Activated T-cell treated with anti-CD3 and anti-CD28 coated beads for 4 hours (primary cell): ENCODE measurements around the gene LYZL2.
"Not testable (repeated sequence)": the region's sequence is repeated elsewhere in the genome, so short reads cannot be mapped to it uniquely, and the experiment has no call there.

ENCODE experiments used
- DNase-seq: peaks from one replicate; pipeline ENCODE4 v3.0.0-alpha.2; 2020

LYZL2 gene

DNA sequence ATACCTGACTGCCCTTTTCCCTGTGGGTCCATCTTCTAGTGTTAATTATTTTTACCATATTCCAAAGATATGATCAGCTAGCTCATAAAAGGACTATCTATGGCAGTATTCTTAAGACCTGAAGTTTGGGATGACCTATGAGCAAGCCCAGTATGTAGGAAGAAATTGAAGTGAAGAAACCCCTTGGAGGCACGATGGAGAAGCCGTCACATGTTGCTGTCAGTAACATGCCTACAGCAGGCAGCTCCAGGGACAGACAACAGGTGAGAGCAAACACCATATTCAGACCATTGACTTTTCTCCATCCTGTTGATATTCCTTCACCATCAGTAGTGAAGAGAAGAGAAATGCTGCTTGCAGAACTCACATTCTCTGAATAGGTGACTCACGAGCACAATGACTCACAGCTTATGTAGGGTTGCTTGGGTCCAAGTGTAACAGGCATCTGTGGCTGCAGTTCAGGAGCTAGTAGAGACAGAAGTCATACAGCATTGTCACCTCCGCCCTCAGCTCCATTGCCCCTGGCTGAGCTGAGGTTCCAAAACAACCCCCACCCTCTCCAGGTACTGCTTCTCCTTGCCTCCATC lies 8.4 kb upstream of the LYZL2 start:
- DNase-seq: no peak

DNA sequence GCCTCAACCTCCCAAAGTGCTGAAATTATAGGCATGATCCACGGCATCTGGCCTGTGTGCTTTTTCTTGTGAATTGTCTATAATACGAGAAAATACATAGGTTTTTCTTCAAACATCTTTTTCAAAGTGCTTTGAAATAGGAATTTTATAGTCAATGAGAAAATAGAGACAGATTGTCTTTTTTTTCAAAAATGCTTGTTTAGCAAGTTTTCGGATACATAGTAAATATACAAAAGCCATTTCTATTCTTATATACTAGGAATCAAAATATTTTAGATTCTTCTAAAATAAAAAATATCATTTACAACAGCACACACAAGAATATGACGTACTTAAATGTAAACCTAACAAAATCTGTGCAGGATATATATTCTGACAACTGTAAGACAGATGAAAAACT lies 1.6 kb upstream of the LYZL2 start:
- DNase-seq: no peak

DNA sequence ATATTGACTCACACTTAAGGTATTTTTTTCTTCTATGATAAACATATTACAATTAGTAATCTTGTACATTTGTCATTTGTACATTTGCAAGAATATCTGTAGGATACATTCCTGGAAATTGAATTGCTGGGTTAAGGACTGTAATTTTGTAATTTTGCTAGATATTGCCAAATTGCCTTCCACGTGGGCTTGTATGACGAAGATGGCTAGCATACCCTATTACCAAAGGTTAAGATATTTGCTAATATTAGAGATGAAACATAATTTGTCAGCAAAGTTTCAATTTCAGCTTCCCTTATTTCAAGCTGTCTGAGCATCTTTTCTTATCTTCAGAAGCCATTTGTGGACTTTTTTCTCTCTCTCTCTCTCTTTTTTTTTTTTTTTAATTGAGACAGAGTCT lies 1.0 kb upstream of the LYZL2 start:
- no peak for DNase-seq

DNA sequence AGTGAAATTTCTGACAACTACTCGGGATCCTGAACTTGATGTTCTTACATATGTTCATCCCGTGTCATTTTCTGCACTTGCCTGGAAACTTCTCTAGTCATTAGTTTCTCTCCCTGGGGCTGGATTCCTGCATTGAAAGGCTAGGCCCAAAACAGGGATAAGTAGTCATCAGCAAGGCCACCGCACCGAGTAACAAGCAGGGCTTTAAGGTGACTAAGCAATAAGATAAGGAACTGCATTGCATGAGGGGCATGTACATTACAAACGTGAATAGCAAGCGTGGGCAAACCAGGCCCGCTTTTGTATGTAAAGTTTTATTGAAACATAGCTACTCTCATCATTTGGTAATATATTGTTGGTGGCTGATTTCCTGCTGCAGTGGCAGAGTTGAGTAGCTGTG lies 977 bp downstream of the LYZL2 start:
- not testable (repeated sequence) for DNase-seq

DNA sequence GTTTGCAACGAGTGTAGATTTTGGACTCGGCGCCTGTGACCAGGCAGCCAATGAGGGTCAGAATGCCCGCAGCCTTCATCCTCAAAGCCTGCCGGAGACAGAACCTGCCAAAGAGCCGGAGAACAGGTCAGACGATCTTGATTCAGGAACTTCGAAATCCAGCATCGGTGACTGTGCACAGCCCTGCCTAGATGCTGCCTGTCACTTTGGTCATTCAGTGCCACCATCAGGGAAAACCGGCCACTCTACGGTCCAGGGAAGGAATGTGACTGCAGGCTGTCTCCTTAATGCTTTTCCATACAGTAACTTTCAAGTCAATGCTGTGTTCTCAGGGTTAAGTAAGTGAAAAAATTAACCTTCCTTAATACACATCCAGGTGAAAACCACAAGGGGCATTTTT lies 2.7 kb downstream of the LYZL2 start:
- not testable (repeated sequence) for DNase-seq

DNA sequence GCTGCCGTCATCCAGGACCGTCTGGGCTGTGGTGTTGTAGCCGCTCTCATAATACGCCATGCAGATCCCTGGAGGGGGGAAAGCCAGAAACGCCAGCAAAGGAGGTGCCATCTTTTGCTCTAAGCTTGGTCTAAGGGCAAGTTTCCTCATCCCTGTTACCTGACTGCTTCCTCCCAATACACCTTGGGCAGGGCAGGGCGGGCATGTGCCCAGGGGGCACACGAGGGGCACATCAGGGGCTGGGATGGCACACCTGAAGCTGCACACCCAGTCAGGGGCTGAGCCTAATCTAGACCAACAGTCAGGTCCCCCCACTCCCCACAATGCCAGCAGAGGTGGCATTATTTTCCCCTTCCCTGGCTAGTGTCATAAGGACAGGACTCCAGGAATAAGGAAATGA lies 3.4 kb downstream of the LYZL2 start:
- not testable (repeated sequence) for DNase-seq

DNA sequence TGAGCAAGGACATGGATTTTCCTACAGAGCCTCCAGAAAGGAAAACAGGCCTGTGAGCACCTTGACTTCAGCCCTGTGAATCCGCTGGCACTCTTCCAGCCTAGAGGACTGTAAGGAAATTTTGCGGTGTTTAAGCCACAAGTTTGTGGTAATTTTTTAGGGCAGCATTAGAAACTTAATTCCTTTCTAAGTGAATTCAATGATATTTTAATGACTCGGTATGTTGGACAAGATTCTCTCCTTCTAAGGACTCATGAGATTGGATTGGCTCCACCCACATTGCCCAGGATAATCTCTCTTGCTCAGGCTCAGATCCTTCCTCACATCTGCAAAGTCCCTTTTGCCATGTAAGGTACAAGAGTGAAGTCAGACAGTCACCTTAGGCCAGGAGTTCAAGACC lies 4.5 kb downstream of the LYZL2 start:
- DNase-seq: no peak

DNA sequence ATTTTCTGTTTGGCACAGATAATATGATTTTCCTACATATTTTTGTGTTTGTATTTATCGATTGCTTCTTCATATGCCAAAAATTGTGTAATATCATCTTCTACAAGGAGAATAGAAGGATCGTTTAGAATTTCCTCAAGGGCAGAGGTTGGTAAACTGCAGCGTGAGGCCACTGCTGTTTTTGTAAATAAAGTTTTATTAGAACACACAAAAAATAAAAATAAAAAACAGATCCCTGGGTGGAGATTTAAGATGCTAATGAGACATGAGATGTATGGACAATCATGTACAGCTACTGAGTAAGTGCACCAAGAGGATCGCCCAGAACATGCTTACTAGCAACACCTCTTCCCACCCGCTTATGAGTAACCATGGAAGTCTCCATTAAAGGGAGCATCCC lies 9.6 kb downstream of the LYZL2 start:
- no peak for DNase-seq

DNA sequence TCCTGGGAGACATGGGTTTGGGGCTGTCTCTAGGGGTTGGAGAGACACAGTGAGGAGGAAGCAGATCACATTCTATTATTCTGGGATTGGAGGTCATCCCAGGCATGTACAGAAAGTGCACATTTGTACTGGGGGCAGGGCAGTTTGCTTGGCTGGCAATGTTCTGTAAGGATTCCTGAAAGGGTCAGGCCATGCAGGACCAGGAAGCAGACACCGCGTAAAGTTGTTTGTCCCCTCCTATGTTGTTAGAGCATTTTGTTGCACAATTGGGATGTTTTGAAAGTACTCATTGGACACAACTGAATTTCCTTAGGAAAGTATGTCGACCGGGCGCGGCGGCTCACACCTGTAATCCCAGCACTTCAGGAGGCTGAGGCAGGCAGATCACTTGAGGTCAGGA lies 12.5 kb downstream of the LYZL2 start:
- no peak for DNase-seq

DNA sequence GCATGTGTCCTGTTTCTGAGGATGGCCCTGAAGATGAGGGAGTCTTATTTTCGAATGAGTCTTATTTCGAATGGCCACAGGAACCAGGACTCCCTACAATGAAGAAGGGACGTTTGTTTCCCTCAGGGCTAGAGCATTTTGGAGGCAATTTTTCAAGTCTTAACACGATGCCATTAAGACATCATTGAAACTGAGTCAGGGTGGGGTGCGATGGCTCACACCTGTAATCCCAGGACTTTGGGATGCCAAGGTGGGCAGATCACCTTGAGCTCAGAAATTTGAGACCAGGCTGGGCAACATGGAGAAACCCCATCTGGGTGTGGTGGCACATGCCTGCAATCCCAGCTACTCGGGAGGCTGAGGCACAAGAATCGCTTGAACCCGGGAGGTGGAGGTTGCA lies 18.5 kb downstream of the LYZL2 start:
- DNase-seq: not testable (repeated sequence)

DNA sequence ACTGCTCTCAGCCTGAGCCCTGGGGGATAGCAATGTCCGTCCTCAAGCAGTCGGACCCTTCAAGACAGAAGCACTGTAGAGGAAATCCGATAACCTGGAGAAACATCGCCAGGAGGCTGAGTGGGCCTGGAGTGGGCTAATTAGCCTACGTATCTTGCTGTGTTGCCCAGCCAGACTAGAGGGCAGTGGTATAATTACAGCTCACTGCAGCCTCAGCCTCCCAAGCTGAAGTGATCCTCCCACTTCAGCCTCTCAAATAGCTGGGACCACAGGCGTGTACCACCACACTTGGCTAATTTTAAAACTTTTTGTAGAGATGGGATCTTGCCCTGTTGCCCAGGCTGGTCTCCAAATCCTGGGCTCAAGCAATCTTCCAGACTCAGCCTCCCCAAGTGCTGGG lies 21.7 kb downstream of the LYZL2 start:
- DNase-seq: no peak

DNA sequence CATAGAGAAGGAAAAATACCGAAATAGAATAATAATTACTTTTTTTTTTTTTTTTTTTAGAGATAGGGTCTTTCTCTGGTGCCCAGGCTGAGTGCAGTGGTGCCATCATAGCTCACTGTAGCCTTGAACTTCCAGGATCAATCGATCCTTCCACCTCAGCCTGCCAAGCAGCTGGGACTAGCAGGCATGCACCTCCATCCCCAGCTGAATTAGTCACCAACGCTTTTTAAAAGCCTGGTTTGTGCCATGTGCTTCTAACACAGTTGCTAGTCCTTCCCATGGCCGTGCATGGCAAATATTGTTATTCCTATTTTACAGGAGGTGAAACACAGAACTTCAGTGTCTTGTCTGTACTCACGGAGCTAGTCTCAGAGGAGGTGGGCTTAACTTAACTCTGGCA lies 23.2 kb downstream of the LYZL2 start:
- DNase-seq: no peak

DNA sequence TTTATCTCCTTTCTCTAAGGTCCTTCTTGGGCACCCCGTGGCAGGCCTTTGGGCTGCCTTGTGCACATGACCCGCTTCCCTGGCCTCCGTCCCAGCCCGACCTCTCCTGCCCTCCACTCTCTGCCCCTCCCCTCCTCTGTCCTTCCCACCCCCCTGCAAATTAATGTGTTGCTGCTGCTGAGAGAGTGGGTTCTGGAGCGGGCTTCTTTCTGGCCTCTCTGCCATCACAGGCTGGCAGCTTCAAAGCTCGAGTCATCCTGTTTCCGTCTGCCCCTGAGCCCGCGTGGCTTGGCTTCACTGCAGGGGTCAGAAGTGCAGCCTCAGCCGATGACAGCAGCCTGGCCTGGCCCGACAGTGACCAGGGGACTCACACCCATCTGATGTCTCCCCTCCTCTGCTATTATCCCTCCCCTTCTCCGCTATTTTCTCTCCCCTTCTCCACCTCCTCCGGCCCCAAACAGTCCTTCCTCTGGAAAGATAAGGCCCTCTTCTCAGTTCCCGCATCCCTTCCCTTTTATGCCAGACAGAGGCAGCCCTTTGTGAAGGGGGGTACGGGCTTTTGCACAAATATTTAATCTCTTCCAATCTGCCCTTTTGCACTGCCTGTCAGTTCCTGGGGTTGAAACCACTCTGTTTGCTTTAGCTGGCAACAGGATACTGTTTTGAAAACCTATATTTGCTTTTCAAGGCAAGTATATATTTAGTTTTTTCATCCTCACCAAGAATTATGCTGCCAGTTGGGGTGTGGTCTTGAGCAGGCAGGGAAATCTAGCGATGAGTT lies 24.0 kb downstream of the LYZL2 start:
- not testable (repeated sequence) for DNase-seq

DNA sequence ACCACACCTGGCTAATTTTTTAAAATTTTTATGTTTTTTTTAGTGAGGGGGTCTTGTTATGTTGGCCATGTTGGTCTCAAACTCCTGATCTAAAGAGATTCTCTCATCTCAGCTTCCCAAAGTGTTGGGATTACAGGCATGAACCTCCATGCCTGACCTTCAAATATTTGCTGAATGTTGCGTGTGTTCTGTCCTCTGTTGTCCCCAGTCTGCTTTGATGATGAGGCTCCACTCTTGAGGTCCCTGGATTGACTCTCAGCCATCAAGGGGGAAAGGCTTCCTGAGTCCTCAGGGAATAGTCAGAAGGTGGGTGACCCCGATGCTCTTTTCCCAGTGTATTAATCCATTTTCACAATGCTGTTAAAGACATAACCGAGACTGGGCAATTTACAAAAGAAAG lies 26.0 kb downstream of the LYZL2 start:
- no peak for DNase-seq

DNA sequence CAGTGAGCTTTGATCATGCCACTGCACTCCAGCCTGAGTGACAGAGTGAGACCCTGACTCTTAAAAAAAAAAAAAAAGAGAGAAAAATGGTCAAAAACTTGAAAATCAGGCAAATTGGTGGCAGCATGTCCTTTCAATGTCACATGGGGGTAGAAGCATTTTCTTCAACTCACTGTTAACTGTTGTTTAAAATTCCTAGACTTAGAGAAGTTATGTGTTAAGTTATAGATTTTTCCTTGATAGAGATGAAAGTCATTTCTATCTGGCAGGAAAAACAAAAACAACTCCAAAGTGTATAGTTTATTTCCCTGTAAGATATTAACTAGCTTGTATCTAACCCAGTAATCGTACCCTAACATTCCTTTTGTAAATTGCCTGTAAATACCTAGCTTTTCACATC lies 26.8 kb downstream of the LYZL2 start:
- no peak for DNase-seq

DNA sequence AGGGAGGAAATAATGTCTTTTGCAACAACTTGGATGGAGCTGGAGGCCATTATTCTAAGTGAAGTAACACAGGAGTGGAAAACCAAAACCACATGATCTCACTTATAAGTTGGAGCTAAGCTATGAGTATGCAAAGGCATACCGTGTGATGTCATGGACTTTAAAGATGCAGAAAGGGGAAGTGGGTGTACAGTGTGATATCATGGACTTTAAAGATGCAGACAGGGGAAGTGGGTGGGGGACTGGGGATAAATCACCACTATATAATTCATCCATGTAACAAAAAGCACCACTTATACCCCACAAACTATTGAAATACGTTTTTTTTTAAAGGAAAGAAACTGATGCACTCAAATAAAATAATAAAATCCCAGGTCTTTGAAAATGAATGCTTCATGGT lies 29.5 kb downstream of the LYZL2 start:
- DNase-seq: no peak

DNA sequence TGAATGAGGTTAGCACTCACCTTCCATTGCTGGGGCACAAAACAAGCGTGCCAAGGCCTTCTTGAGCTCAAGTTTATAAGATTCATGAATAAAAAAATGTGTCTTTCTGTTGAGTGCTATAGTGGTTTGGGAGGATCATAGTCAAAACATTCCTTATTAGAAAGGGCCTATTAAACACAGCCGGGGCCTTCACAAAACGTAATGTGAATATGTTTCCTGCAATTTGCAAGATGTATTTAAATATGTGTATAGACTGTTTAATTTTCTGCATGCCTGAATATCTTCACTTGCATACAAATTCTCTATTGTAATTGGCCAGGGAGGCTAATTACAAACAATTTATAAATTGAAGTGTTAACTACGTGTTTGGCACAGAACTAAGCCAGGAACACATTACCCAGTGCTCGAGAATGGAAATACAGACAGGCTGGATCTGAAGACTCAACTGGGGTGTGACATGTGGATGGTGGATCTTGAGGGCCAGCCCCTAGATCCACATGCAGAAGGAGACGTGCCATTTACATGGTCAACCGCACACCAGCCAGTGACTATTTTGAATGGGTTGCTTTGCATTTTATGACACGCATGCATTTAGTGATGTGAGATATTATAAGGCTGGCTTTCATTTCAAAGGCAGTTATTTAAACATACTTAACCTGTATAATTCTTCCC lies 31.3 kb downstream of the LYZL2 start:
- DNase-seq: no peak

DNA sequence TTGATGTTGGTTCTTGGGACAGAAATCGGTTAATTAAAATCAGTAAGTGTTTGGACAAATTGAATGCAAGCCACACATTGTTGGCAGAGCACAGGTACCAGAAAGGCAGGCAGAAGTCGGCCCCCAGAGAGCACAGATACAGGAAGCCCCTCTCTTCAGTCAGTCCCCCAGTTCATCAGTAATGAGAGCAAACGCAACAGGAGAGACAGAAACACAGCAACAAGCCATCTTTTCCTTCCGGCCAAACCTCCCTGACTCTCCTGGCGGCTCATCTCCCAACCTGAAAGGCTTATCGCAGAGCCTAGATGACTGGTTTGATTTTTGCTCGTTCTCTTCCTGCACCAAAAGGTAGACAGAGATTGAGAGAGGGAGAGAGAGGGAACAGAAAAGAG lies 32.1 kb downstream of the LYZL2 start:
- DNase-seq: not testable (repeated sequence)

DNA sequence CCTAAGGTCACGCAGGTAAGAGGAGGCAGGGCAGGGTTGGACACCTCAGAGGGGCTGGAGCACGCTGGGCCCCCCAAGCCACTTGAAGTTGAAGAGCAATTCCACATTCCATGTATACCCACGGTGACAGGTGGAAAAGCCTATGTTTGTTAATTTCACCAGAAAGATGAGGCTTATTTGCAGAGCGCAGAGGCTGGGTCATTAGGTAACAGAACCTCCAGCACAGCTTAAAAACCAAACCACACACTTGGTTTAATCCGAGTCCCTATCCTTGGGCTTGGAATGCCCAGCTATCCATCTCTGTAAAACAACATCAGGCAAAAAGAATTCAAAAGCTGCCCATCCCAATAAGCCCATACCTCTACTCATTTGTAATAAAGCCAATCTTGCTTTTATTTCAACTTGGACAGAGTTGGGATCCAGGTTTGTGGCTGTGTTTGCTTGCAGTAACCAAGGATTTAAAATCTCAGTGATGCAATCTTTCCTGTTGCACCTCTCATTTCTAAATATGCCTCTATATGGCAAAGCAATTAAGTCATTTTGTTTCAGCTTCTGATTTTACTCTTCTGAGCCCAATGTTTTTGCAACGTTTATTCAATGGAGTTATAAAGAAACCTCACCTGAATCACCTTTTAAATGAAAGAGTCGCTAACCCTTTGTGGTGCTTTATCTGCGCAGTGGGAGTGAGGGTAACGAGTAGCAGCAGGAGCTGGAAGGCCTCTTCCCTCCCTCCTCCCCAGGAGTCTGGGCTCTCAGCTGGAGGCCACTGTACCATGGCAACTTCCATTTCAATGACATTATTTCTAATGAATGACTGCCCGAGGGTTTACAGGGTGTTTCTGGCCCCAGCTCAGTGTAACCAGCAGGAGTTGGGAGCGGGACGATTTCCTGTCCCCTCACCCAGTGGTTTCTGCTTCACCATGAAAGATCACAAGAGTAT lies 32.8 kb downstream of the LYZL2 start:
- DNase-seq: not testable (repeated sequence)

DNA sequence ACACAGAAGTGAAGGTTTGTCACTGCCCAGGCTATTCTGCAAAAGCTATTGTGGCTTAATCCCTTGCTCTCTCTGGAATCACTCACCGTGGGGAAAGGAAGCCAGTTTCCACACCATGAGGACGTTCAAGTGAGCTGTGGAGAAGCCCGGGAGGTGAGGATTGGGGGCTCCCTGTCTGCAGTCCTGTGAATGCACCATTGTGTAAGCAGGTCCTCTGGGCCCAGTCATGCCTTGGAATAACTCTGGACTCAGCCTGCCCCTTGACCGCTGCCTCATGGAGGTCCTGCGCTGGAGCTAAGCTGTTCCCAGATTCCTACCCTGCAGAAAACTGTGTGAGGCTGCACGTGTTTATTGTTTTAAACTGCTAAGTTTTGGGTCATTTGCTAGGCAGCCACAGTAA lies 33.5 kb downstream of the LYZL2 start:
- DNase-seq: no peak

DNA sequence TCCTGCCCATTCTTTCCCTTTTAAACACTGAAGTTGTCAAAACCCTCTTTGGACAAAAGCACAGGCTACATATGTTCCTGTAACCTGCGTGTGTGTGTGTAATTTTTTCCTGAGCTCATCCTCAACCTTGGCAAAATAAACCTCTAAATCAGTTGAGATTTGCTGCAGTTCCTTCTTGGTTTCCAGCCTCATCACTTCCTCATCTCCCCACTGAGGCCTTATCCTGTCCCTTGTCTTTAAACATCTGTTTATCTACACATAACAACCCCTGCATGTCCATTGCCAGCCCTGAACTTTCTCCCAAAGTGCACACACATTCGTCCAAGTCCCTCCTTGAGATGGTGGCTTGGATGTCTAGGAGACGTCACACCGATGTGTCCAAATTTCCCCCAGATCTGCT lies 35.5 kb downstream of the LYZL2 start:
- DNase-seq: no peak

DNA sequence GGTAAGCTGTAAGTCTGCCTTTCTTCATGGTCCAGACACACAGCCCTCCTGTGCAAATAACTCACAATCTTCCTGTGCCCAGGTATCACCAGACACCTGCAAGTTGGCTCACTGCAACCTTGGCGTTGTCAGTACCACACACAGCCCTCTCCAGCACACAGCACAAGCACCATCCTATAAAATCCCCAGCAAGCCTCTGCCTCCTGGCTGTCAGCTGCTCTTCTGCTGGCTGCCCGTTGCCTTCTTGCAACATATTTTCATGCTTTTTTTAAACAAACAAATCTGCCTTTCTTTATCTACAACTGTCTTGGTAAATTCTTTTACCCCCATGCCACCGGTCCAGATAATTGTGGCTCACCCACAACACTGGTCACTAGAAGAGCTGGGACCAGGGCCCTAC lies 36.8 kb downstream of the LYZL2 start:
- DNase-seq: not testable (repeated sequence)

DNA sequence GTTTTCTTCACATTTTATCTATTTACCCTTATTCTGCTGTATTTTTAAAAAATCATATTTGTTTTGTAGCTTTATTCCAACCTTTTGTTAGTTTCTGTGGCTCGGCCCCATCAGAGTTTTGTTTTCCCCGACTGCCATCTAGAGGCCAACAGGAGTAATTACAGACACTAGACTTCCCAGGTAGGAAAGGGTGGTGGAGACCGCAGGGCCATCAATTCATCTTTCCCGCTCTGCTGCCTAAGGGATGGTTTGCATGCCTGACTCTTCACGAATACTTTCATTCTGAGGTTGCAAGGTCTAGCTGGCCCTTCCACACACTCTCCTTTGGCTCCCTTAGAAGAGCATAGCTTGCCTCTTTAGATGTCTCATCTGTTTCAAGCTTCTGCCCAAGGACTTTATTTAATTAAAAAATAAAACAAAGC lies 38.3 kb downstream of the LYZL2 start:
- DNase-seq: peak; percentile 11
